ENCODE measurements around the gene OR10H5. TPM values are rescaled to one million over a fixed set of nuclear protein-coding genes. Genes with fewer than 3 reads are reported as not detected.
"Not testable (repeated sequence)": the region's sequence is repeated elsewhere in the genome, so short reads cannot be mapped to it uniquely, and the experiment has no call there.

OR10H5 gene
- total and polyA plus RNA-seq, 8 donors: not detected

DNA sequence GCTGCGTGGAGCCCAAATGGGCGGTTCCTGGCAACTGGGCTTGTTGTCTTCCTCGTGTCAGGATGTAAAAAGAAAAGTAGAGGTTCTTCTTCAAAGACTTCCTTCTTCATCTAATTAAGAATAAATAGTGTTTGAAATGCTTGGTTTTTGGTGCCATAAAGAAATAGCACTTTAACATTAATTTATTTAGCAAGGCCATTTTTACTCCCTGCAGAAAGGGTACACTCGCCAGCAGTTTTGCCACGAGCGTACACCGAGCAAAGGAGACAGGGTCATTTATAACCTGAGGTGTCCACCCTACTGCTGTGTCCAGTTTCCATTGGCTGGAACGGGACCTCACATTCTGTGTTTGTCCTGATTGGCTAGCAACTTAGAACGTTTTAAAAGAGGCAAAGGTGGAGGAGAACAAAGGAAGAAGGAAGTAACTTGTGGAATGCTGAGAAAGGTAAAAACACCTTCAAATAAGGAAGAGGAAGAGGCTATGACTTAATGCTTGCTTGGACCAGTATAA, 49.8 kb downstream of the OR10H5 start:
- Histone ChIP-seq H3K27me3 (no peaks in the 10 kb centered on the region), H3K9me3 (no peaks in the 10 kb centered on the region), H3K4me3 (peak overlapping the region; percentile 52 to 81 (median 60)), H3K36me3 (no peaks in the 10 kb centered on the region), H3K27ac (peak overlapping the region; percentile 99), H3K4me1 (peaks cover 7 to 26% (median 17%) of the 10 kb centered on the region in 4 donors)
- intact Hi-C loops (cut with DNase I; ENCODE audit: low total_unique reads): no loop called here
- TF ChIP-seq, protein P1, sequence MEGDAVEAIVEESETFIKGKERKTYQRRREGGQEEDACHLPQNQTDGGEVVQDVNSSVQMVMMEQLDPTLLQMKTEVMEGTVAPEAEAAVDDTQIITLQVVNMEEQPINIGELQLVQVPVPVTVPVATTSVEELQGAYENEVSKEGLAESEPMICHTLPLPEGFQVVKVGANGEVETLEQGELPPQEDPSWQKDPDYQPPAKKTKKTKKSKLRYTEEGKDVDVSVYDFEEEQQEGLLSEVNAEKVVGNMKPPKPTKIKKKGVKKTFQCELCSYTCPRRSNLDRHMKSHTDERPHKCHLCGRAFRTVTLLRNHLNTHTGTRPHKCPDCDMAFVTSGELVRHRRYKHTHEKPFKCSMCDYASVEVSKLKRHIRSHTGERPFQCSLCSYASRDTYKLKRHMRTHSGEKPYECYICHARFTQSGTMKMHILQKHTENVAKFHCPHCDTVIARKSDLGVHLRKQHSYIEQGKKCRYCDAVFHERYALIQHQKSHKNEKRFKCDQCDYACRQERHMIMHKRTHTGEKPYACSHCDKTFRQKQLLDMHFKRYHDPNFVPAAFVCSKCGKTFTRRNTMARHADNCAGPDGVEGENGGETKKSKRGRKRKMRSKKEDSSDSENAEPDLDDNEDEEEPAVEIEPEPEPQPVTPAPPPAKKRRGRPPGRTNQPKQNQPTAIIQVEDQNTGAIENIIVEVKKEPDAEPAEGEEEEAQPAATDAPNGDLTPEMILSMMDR (IDR thresholded peaks at IDR 0.05): no peak
- TF ChIP-seq POLR2AphosphoS5 (IDR thresholded peaks at IDR 0.05): peak in 2 of 3 donors; percentile 68 to 77
- no peak for TF ChIP-seq EP300 (IDR thresholded peaks at IDR 0.05)
- DNase-seq: peak in 1 of 2 donors; percentile 75
- WGBS, 5 donors: 0 to 1% (median 1%) methylated on average over 9 of the region's 9 CpGs

- Histone ChIP-seq H3K27me3 (no peaks in the 10 kb centered on the region), H3K27ac (peak overlapping the region; percentile 47 to 99 (median 99)), H3K9me3 (no peaks in the 10 kb centered on the region), H3K36me3 (no peaks in the 10 kb centered on the region), H3K4me1 (peaks cover 7 to 26% (median 17%) of the 10 kb centered on the region in 4 donors), H3K4me3 (no peak overlapping the region)
- intact Hi-C loops (cut with DNase I; ENCODE audit: low total_unique reads): no loop called here
- WGBS, 5 donors: 62 to 81% (median 73%) methylated on average over 3 of the region's 3 CpGs
- no peak for DNase-seq
- TF ChIP-seq, protein P1 (IDR thresholded peaks at IDR 0.05): no peak
- TF ChIP-seq POLR2AphosphoS5 (IDR thresholded peaks at IDR 0.05) (no peak), POLR2A (IDR thresholded peaks at IDR 0.05) (no peak), EP300 (IDR thresholded peaks at IDR 0.05) (no peak)
These were observed 50.9 kb downstream of the OR10H5 start for GRCh38 chr19:15838351-15838750.

DNA sequence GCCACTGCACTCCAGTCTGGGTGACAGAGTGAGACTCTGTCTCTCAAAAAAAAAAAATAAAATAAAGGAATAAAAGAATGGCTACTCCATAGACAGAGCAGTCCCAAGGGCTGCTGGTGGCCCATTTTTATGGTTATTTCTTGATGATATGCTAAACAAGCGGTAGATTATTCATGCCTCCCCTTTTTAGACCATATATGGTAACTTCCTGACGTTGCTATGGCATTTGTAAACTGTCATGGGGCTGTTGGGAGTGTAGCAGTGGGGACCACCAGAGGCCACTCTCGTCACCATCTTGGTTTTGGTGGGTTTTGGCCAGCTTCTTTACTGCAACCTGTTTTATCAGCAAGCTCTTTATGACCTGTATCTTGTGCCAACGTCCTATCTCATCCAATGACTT, 52.4 kb downstream of the OR10H5 start:
- H3K27ac ChIP-seq; H3K36me3 ChIP-seq; H3K9me3 ChIP-seq; intact Hi-C loops (cut with DNase I; ENCODE audit: low total_unique reads); DNase-seq; H3K4me3 ChIP-seq; H3K27me3 ChIP-seq: not testable (repeated sequence)
- peaks cover 7 to 26% (median 17%) of the 10 kb centered on the region in 4 donors for H3K4me1 ChIP-seq
- 54 to 72% (median 59%) methylated on average over 4 of the region's 4 CpGs for WGBS, 5 donors

DNA sequence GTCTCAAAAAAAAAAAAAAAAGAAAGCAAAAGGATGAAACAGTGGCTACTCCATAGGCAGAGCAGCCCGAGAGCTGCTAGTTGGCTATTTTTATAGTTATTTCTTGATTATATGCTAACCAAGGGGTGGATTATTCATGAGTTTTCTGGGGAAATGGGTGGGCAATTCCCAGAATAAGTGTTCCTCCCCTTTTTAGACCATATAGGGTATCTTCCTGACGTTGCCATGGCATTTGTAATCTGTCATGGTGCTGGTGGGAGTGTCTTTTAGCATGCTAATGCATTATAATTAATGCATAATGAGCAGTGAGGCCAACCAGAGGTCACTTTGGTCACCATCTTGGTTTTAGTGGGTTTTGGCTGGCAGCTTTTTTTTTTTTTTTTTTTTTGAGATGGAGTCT, 53.4 kb downstream of the OR10H5 start:
- no peaks in the 10 kb centered on the region for H3K9me3 ChIP-seq
- H3K4me1 ChIP-seq: peaks cover 3 to 21% (median 13%) of the 10 kb centered on the region in 4 donors
- TF ChIP-seq, protein P1 (IDR thresholded peaks at IDR 0.05): no peak
- TF ChIP-seq EP300 (IDR thresholded peaks at IDR 0.05) (no peak), POLR2AphosphoS5 (IDR thresholded peaks at IDR 0.05) (no peak), POLR2A (IDR thresholded peaks at IDR 0.05) (no peak)
- no peaks in the 10 kb centered on the region for H3K27me3 ChIP-seq
- 79 to 86% (median 82%) methylated on average over 2 of the region's 2 CpGs for WGBS, 5 donors
- no peak for DNase-seq
- intact Hi-C loops (cut with DNase I; ENCODE audit: low total_unique reads): no loop called here
- H3K27ac ChIP-seq: no peak overlapping the region
- no peaks in the 10 kb centered on the region for H3K36me3 ChIP-seq
- H3K4me3 ChIP-seq: no peak overlapping the region

DNA sequence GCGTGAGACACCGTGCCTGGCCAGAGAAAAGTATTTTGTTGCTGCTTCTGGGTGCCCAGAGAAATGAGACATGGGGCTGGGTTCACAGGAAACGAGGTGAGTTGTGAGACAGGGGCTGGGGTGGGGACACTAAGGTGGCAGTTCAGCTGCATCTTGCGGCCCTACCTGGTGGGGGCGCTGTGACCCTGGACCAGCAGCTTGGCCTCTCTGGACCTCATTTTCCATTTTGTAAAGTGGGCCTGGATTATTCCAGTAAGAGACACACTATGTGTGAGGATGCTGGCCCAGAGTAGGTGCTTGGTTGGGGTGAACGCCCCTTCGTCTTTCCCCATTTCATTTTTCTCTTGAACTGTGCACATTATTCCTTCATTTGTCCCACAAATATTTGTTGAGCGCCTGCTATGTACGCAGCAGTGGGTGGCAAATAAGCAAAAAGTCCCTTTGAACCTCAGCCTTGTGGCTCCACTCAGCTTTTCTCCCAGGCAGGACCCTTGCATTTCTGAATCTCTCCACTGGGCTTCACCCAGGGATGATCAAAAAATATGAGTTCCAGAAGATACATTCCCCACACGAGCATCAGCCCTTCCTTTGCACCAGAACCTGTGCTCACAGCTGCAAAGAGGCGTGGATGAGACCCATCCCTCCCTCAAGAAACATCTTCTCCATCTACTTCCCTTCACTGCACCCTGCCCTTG, 54.6 kb downstream of the OR10H5 start:
- intact Hi-C loops (cut with DNase I; ENCODE audit: low total_unique reads): no loop called here
- no peaks in the 10 kb centered on the region for H3K36me3 ChIP-seq
- DNase-seq: no peak
- TF ChIP-seq, protein P1 (IDR thresholded peaks at IDR 0.05): no peak
- TF ChIP-seq POLR2AphosphoS5 (IDR thresholded peaks at IDR 0.05) (no peak), POLR2A (IDR thresholded peaks at IDR 0.05) (no peak), EP300 (IDR thresholded peaks at IDR 0.05) (no peak)
- H3K9me3 ChIP-seq: no peaks in the 10 kb centered on the region
- 58 to 76% (median 65%) methylated on average over 5 to 11 of the region's 11 CpGs for WGBS, 5 donors
- H3K4me3 ChIP-seq: no peak overlapping the region
- no peak overlapping the region for H3K27ac ChIP-seq
- no peaks in the 10 kb centered on the region for H3K27me3 ChIP-seq
- peaks cover 0 to 17% (median 8%) of the 10 kb centered on the region in 4 donors for H3K4me1 ChIP-seq
